GM12875 (cell line): Measurements from ENCODE around the gene CARMIL1.

ENCODE experiments used
- H3K4me3 ChIP-seq: one replicate; pipeline ENCODE4 v1.5.1; 2011; ENCODE audit warnings: low read depth, low read length, control low read depth
- TF ChIP-seq, protein P1 (sequence below): IDR thresholded peaks from 2 replicates; pipeline ENCODE4 v1.5.1; 2011; ENCODE audit warnings: low read depth, mild to moderate bottlenecking, control low read depth, inconsistent platforms, low read length, moderate library complexity, borderline replicate concordance; ENCODE audit not compliant: insufficient read depth

Gene CARMIL1

DNA sequence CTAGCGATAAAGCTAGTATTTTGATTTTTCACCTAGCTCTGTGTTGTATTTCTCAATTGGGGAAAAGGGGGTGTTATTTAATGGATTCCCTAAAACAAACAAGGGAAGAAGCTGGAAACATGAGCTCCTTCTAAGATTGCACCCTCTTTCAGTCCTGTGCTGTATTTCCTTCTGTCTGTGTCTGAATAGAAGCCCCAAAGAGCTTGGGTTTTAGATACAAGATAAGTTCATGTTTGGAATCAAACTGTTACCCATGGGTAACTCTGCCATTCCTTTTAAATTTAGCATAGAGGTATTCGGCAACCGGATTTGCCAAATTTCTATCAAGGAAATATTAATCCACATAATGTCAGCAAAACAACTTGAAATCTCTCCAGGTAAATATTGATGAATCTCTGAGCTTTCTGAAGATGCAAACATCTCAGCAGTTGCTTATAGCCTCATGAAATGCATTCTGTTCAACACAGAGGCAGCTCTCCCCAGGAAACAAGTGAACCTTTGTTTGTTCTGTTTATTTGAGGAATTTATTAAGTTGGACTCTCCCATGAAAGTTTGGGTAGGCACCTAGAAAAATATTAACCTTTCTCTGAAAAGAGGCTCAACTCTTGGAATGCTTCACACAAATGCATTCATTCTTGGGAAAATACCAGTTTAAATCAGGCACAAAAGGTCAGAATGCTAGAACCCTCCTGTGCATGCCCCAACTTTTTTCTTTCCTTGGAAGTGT lies 362.9 kb downstream of the CARMIL1 start:
- TF ChIP-seq, protein P1, sequence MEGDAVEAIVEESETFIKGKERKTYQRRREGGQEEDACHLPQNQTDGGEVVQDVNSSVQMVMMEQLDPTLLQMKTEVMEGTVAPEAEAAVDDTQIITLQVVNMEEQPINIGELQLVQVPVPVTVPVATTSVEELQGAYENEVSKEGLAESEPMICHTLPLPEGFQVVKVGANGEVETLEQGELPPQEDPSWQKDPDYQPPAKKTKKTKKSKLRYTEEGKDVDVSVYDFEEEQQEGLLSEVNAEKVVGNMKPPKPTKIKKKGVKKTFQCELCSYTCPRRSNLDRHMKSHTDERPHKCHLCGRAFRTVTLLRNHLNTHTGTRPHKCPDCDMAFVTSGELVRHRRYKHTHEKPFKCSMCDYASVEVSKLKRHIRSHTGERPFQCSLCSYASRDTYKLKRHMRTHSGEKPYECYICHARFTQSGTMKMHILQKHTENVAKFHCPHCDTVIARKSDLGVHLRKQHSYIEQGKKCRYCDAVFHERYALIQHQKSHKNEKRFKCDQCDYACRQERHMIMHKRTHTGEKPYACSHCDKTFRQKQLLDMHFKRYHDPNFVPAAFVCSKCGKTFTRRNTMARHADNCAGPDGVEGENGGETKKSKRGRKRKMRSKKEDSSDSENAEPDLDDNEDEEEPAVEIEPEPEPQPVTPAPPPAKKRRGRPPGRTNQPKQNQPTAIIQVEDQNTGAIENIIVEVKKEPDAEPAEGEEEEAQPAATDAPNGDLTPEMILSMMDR = no peak
- H3K4me3 ChIP-seq = no peak overlapping the region

DNA sequence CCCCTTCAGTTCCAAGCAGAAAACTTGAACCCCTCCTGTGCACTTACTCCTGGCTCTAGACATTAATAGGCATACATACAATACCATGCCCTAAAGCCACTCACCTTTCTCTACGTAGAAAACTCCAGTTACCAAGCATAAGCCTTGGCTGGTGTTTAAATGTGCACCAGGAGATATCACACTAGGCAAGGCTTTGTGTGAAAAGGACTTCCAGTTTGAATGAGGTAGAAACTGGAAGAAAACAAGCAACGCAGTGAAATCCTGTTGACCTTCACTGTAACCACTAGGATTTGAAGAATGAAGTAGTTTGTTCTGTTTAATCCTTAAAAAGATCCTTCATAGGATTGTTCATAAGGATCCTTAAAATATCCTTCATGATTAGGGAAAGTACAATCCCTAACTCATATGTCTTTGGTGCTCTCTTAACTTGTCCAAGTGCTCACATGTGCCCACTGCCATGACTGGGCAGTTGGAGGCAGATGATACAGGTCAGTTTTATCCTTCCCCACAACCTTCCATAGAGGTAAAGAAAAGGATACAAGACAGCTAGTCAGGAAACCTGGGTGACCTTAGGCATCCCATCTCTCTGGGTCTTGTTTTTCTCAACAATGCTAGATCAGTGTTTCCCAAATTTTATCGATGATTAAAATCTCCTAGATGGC lies 363.6 kb downstream of the CARMIL1 start:
- TF ChIP-seq, protein P1 = no peak

DNA sequence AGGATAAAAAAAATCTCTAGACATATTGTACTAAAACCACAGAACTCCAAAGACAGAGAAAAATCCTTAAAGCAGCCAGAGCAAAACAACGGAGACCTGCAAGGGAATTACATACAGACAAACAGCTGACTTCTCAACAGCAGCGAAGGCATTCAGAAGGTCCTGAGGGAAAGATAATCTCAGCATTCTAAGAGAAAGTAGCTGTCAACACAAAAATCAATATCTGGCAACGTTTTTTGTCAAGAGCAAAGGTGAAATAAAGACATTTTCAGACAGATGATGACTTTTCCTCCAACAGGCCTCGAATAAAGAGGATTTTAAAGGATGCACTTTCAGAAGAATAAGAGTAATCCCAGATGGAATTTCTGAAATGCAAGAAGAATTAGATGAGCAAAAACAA lies 366.7 kb downstream of the CARMIL1 start:
- TF ChIP-seq, protein P1 = no peak
- H3K4me3 ChIP-seq = no peak overlapping the region

More for the DNA sequence above, 363.6 kb downstream of the CARMIL1 start:
- H3K4me3 ChIP-seq = no peak overlapping the region

DNA sequence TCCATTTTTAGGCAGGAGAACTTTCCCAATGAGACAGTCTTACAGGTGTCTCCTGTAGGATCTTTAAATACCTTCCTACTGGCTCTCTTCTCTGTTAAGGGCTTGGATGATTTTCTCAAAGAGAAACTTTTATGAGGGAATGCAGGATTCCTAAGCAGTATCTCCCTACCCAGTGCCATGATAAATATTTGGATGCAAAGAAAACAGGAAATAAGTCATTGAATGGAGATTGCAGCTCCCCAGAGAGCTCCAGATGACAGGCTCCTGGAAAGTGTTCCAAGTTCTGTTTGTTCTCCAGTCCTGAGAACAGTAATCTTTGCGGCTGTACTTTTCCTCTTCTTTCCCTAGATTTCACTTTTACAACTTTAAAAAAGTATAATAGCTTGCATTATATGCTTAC lies 370.4 kb downstream of the CARMIL1 start:
- H3K4me3 ChIP-seq = no peak overlapping the region
- TF ChIP-seq, protein P1 = no peak

DNA sequence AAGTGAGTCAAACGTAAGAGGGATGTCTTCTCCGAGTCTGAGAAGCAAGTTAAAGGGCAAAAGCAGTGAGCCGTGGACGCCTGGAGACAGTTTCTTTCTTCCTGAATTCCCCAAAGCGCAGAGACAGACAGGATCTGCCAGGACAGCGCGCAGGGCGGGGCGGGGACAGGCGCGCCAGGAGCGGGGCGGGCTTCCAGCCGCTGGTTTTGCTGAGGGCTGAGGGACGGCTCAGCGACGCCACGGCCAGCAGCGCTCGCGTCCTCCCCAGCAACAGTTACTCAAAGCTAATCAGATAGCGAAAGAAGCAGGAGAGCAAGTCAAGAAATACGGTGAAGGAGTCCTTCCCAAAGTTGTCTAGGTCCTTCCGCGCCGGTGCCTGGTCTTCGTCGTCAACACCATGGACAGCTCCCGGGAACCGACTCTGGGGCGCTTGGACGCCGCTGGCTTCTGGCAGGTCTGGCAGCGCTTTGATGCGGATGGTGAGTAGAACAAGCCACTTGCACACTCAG lies 372.9 kb downstream of the CARMIL1 start, which contains the start of gene SCGN:
Gene SCGN (plus strand): TSS at position 209 of the 509 bp plus-strand sequence. CDS start 189 bp downstream, at position 398.
- TF ChIP-seq, protein P1 = no peak
- H3K4me3 ChIP-seq = no peak within 1 kb of the TSS

DNA sequence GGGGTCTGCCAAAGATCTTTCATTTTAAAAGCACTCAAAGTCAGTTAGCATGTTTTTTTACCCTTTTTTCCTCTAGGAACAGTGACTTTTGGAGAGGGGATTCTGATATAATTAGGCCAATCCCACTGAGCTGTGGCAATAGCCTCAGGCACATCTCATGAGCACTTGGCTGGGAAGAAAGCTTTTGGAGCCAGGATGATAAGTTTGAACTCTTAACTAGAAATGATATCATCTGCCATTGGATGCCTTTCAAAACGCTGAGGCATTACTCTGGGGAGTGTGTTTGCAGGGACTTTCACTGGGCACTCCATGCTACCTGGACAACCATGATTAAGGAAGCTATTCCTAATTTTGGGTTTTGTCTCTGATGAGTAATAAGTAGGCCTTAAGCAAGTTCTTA lies 376.5 kb downstream of the CARMIL1 start:
- no peak overlapping the region for H3K4me3 ChIP-seq
- TF ChIP-seq, protein P1 = no peak
